GM23338 (cell line): ENCODE data around the gene PRC1. TPM values are rescaled to one million over a fixed set of nuclear protein-coding genes. Genes with fewer than 3 reads are reported as not detected.

Experiments
- ATAC-seq: fragments of 200-7000 bp; cut with Tn5 transposase; 3 replicates; pipeline ENCODE4 v1.9.1; 2020
- DNase-seq: peaks from one replicate; pipeline ENCODE4 v3.0.0-alpha.2; 2015; ENCODE audit warnings: low spot score
- H2AFZ ChIP-seq: fragments of 200-600 bp; sonication (generic); 2 replicates; pipeline ENCODE4 v1.8.0; 2016; ENCODE audit warnings: antibody characterized with exemption, mild to moderate bottlenecking, moderate library complexity
- H3F3A ChIP-seq: fragments of 200-600 bp; sonication (generic); replicated peaks from 2 replicates; pipeline ENCODE4 v1.8.0; 2017; ENCODE audit warnings: antibody characterized with exemption, mixed run types, low read depth
- H3K27ac ChIP-seq: fragments of 200-600 bp; sonication (generic); 2 replicates; pipeline ENCODE4 v1.6.1; 2016; ENCODE audit warnings: low read depth
- H3K27me3 ChIP-seq: fragments of 200-600 bp; sonication (generic); 2 replicates; pipeline ENCODE4 v1.8.0; 2016; ENCODE audit warnings: mild to moderate bottlenecking, mixed run types, moderate library complexity; ENCODE audit not compliant: insufficient read depth
- H3K36me3 ChIP-seq: fragments of 200-600 bp; sonication (generic); 2 replicates; pipeline ENCODE4 v1.8.0; 2016; ENCODE audit warnings: mild to moderate bottlenecking; ENCODE audit not compliant: insufficient read depth
- H3K4me1 ChIP-seq: fragments of 200-600 bp; sonication (generic); 2 replicates; pipeline ENCODE4 v1.8.0; 2016; ENCODE audit warnings: mild to moderate bottlenecking, moderate library complexity; ENCODE audit not compliant: insufficient read depth
- H3K4me2 ChIP-seq: fragments of 200-600 bp; sonication (generic); 2 replicates; pipeline ENCODE4 v1.7.1; 2017; ENCODE audit warnings: mixed run types
- H3K4me3 ChIP-seq: fragments of 200-600 bp; sonication (generic); 2 replicates; pipeline ENCODE4 v1.6.1; 2016; ENCODE audit warnings: mixed run types
- H3K79me2 ChIP-seq: fragments of 200-600 bp; sonication (generic); replicated peaks from 2 replicates; pipeline ENCODE4 v1.8.0; 2017; ENCODE audit warnings: mild to moderate bottlenecking; ENCODE audit not compliant: insufficient read depth
- H3K9me2 ChIP-seq: fragments of 200-600 bp; sonication (generic); 2 replicates; pipeline ENCODE4 v1.8.0; 2017; ENCODE audit not compliant: insufficient read depth
- H4K20me1 ChIP-seq: fragments of 200-600 bp; sonication (generic); replicated peaks from 2 replicates; pipeline ENCODE4 v1.8.0; 2017; ENCODE audit warnings: mild to moderate bottlenecking; ENCODE audit not compliant: insufficient read depth
- H3K27ac Mint-ChIP-seq: 2 replicates; pipeline ENCODE4 v1.8.0; 2020; ENCODE audit warnings: inconsistent platforms, mild to moderate bottlenecking, moderate library complexity, mixed read lengths
- H3K27me3 Mint-ChIP-seq: 3 replicates; pipeline ENCODE4 v1.8.0; 2022; ENCODE audit warnings: low read depth, mild to moderate bottlenecking, moderate library complexity, mixed read lengths, inconsistent platforms; ENCODE audit not compliant: insufficient read depth, poor library complexity
- H3K36me3 Mint-ChIP-seq: 3 replicates; pipeline ENCODE4 v1.8.0; 2021; ENCODE audit warnings: low read depth, mild to moderate bottlenecking, inconsistent platforms, moderate library complexity, mixed read lengths
- H3K4me1 Mint-ChIP-seq: 3 replicates; pipeline ENCODE4 v1.8.0; 2020; ENCODE audit warnings: mild to moderate bottlenecking, inconsistent platforms, mixed read lengths
- H3K4me3 Mint-ChIP-seq: 3 replicates; pipeline ENCODE4 v1.8.0; 2021; ENCODE audit warnings: moderate library complexity, mild to moderate bottlenecking, inconsistent platforms, mixed read lengths
- H3K9me3 Mint-ChIP-seq: 3 replicates; pipeline ENCODE4 v1.8.0; 2020; ENCODE audit warnings: moderate library complexity, mild to moderate bottlenecking, inconsistent platforms, mixed read lengths
- CREB1 ChIP-seq: fragments of 250-450 bp; sonication (Bioruptor Pico); IDR thresholded peaks from 2 replicates; pipeline ENCODE4 v1.5.0; 2020; ENCODE audit warnings: low read depth, mild to moderate bottlenecking, moderate library complexity
- EZH2 ChIP-seq: fragments of 200-600 bp; sonication (generic); IDR thresholded peaks from one replicate; pipeline ENCODE4 v1.8.0; 2017; ENCODE audit warnings: antibody characterized with exemption, mild to moderate bottlenecking, low read depth; ENCODE audit not compliant: unreplicated experiment
- EZH2phosphoT487 ChIP-seq: fragments of 200-600 bp; sonication (generic); IDR thresholded peaks from one replicate; pipeline ENCODE4 v1.8.1; 2018; ENCODE audit warnings: antibody characterized with exemption; ENCODE audit not compliant: unreplicated experiment
- JUNB ChIP-seq: IDR thresholded peaks from one replicate; pipeline ENCODE4 v1.6.1; 2016; ENCODE audit warnings: antibody characterized with exemption; ENCODE audit not compliant: unreplicated experiment
- NANOG ChIP-seq: IDR thresholded peaks from 2 replicates; pipeline ENCODE4 v1.6.1; 2016; ENCODE audit warnings: antibody characterized with exemption, borderline replicate concordance
- POLR2AphosphoS5 ChIP-seq: IDR thresholded peaks from 2 replicates; pipeline ENCODE4 v1.6.1; 2016; ENCODE audit warnings: antibody characterized with exemption, low read depth
- STAT1 ChIP-seq: IDR thresholded peaks from one replicate; pipeline ENCODE4 v1.6.1; 2016; ENCODE audit warnings: antibody characterized with exemption; ENCODE audit not compliant: unreplicated experiment
- ZNF114 ChIP-seq: fragments of 250-450 bp; sonication (Bioruptor Pico); IDR thresholded peaks from 2 replicates; pipeline ENCODE4 v1.5.0; 2020; ENCODE audit warnings: mild to moderate bottlenecking, moderate library complexity
- ZNF331 ChIP-seq: fragments of 250-450 bp; sonication (Bioruptor Pico); IDR thresholded peaks from 2 replicates; pipeline ENCODE4 v1.5.0; 2020; ENCODE audit warnings: low read depth, mild to moderate bottlenecking, moderate library complexity
- polyA plus RNA-seq: library from polyadenylated mRNA; unstranded; fragments of >200 nt; fragmentation: Nextera tagmentation; extraction: Ambion mirVana; gene quantifications from 2 replicates; pipeline ENCODE4 v1.2.1, GENCODE V29; 2016
- total RNA-seq: library from RNA; depleted of rRNA; stranded (reverse); fragments of >200 nt; shearing (Covaris generic); gene quantifications from 2 replicates; pipeline ENCODE4 v1.2.3, GENCODE V29; 2014
- TF ChIP-seq, protein P1 (sequence below), 2 experiments: fragments of 200-600 bp in 1 of 2; sonication (generic) in 1 of 2; conservative IDR thresholded peaks; 2 replicates each; pipeline versions ENCODE4 v1.5.1 to v1.6.1; 2016 to 2017; ENCODE audit warnings: antibody characterized with exemption in 2 of 2, low read depth in 2 of 2, mild to moderate bottlenecking in 2 of 2, moderate library complexity in 1 of 2
- TF ChIP-seq, protein P2 (sequence below): IDR thresholded peaks from 2 replicates; pipeline ENCODE4 v1.6.1; 2016; ENCODE audit warnings: antibody characterized with exemption
- TF ChIP-seq, protein P3 (sequence below): fragments of 250-450 bp; sonication (Bioruptor Pico); IDR thresholded peaks from 2 replicates; pipeline ENCODE4 v1.5.0; 2020; ENCODE audit warnings: mild to moderate bottlenecking, moderate library complexity
- TF ChIP-seq, protein P4 (sequence below): IDR thresholded peaks from one replicate; pipeline ENCODE4 v1.6.1; 2018; ENCODE audit warnings: antibody characterized with exemption; ENCODE audit not compliant: unreplicated experiment

The PRC1 gene
- total and polyA plus RNA-seq, 2 experiments from 2014 or later: 102 to 150 TPM

DNA sequence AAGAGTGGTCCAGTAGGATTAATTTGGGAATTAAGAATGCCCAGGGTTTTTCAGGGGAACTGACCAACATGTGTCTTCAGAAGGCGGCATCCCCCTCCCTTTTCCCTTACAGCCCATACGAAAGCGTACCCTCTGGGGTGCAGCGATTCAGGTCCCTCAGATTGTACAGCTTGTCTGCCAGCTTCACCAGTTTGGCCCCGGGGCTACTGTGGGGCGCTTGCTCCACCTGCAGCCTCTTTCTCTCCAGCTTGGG, 62.8 kb downstream of the PRC1 start:
- Histone ChIP-seq H3K4me1 (peaks cover 23% of the 10 kb centered on the region), H4K20me1 (no peaks in the 10 kb centered on the region; the same call in 1 of the 2 replicates), H3K4me2 (peak overlapping the region; percentile 97), H3F3A (peaks cover 6% of the 10 kb centered on the region; the same call in 1 of the 2 replicates), H3K27ac (no peak overlapping the region), H2AFZ (peak overlapping the region; percentile 100; the same call in 1 of the 2 replicates), H3K79me2 (no peaks in the 10 kb centered on the region; the same call in 1 of the 2 replicates), H3K4me3 (peak overlapping the region; percentile 94), H3K27me3 (peaks cover 10% of the 10 kb centered on the region; the same call in 1 of the 2 replicates), H3K9me2 (no peaks in the 10 kb centered on the region), H3K36me3 (no peaks in the 10 kb centered on the region)
- Mint-ChIP-seq H3K27me3 (peaks cover 15% of the 10 kb centered on the region), H3K36me3 (peaks cover 4% of the 10 kb centered on the region; the same call in 2 of the 3 replicates), H3K27ac (no peak overlapping the region), H3K4me3 (peak overlapping the region; percentile 97), H3K9me3 (no peaks in the 10 kb centered on the region), H3K4me1 (peaks cover 26% of the 10 kb centered on the region)
- DNase-seq: no peak
- ATAC-seq: no peak
- TF ChIP-seq, protein P1, sequence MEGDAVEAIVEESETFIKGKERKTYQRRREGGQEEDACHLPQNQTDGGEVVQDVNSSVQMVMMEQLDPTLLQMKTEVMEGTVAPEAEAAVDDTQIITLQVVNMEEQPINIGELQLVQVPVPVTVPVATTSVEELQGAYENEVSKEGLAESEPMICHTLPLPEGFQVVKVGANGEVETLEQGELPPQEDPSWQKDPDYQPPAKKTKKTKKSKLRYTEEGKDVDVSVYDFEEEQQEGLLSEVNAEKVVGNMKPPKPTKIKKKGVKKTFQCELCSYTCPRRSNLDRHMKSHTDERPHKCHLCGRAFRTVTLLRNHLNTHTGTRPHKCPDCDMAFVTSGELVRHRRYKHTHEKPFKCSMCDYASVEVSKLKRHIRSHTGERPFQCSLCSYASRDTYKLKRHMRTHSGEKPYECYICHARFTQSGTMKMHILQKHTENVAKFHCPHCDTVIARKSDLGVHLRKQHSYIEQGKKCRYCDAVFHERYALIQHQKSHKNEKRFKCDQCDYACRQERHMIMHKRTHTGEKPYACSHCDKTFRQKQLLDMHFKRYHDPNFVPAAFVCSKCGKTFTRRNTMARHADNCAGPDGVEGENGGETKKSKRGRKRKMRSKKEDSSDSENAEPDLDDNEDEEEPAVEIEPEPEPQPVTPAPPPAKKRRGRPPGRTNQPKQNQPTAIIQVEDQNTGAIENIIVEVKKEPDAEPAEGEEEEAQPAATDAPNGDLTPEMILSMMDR (conservative IDR thresholded peaks at IDR 0.05; ENCODE audit: low read depth in 2 of 2): no peak
- TF ChIP-seq, protein P2, sequence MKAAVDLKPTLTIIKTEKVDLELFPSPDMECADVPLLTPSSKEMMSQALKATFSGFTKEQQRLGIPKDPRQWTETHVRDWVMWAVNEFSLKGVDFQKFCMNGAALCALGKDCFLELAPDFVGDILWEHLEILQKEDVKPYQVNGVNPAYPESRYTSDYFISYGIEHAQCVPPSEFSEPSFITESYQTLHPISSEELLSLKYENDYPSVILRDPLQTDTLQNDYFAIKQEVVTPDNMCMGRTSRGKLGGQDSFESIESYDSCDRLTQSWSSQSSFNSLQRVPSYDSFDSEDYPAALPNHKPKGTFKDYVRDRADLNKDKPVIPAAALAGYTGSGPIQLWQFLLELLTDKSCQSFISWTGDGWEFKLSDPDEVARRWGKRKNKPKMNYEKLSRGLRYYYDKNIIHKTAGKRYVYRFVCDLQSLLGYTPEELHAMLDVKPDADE: no peak
- TF ChIP-seq, protein P3, sequence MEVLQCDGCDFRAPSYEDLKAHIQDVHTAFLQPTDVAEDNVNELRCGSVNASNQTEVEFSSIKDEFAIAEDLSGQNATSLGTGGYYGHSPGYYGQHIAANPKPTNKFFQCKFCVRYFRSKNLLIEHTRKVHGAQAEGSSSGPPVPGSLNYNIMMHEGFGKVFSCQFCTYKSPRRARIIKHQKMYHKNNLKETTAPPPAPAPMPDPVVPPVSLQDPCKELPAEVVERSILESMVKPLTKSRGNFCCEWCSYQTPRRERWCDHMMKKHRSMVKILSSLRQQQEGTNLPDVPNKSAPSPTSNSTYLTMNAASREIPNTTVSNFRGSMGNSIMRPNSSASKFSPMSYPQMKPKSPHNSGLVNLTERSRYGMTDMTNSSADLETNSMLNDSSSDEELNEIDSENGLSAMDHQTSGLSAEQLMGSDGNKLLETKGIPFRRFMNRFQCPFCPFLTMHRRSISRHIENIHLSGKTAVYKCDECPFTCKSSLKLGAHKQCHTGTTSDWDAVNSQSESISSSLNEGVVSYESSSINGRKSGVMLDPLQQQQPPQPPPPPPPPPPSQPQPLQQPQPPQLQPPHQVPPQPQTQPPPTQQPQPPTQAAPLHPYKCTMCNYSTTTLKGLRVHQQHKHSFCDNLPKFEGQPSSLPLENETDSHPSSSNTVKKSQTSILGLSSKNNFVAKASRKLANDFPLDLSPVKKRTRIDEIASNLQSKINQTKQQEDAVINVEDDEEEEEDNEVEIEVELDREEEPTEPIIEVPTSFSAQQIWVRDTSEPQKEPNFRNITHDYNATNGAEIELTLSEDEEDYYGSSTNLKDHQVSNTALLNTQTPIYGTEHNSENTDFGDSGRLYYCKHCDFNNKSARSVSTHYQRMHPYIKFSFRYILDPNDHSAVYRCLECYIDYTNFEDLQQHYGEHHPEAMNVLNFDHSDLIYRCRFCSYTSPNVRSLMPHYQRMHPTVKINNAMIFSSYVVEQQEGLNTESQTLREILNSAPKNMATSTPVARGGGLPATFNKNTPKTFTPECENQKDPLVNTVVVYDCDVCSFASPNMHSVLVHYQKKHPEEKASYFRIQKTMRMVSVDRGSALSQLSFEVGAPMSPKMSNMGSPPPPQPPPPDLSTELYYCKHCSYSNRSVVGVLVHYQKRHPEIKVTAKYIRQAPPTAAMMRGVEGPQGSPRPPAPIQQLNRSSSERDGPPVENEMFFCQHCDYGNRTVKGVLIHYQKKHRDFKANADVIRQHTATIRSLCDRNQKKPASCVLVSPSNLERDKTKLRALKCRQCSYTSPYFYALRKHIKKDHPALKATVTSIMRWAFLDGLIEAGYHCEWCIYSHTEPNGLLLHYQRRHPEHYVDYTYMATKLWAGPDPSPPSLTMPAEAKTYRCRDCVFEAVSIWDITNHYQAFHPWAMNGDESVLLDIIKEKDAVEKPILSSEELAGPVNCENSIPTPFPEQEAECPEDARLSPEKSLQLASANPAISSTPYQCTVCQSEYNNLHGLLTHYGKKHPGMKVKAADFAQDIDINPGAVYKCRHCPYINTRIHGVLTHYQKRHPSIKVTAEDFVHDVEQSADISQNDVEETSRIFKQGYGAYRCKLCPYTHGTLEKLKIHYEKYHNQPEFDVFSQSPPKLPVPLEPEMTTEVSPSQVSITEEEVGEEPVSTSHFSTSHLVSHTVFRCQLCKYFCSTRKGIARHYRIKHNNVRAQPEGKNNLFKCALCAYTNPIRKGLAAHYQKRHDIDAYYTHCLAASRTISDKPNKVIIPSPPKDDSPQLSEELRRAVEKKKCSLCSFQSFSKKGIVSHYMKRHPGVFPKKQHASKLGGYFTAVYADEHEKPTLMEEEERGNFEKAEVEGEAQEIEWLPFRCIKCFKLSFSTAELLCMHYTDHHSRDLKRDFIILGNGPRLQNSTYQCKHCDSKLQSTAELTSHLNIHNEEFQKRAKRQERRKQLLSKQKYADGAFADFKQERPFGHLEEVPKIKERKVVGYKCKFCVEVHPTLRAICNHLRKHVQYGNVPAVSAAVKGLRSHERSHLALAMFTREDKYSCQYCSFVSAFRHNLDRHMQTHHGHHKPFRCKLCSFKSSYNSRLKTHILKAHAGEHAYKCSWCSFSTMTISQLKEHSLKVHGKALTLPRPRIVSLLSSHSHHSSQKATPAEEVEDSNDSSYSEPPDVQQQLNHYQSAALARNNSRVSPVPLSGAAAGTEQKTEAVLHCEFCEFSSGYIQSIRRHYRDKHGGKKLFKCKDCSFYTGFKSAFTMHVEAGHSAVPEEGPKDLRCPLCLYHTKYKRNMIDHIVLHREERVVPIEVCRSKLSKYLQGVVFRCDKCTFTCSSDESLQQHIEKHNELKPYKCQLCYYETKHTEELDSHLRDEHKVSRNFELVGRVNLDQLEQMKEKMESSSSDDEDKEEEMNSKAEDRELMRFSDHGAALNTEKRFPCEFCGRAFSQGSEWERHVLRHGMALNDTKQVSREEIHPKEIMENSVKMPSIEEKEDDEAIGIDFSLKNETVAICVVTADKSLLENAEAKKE (CRISPR knock-in tag): no peak
- TF ChIP-seq ZNF331 (CRISPR knock-in tag) (no peak), EZH2phosphoT487 (no peak), JUNB (no peak), NANOG (no peak), STAT1 (no peak), CREB1 (CRISPR knock-in tag) (no peak), EZH2 (no peak), ZNF114 (no peak), POLR2AphosphoS5 (no peak)
- TF ChIP-seq, protein P4, sequence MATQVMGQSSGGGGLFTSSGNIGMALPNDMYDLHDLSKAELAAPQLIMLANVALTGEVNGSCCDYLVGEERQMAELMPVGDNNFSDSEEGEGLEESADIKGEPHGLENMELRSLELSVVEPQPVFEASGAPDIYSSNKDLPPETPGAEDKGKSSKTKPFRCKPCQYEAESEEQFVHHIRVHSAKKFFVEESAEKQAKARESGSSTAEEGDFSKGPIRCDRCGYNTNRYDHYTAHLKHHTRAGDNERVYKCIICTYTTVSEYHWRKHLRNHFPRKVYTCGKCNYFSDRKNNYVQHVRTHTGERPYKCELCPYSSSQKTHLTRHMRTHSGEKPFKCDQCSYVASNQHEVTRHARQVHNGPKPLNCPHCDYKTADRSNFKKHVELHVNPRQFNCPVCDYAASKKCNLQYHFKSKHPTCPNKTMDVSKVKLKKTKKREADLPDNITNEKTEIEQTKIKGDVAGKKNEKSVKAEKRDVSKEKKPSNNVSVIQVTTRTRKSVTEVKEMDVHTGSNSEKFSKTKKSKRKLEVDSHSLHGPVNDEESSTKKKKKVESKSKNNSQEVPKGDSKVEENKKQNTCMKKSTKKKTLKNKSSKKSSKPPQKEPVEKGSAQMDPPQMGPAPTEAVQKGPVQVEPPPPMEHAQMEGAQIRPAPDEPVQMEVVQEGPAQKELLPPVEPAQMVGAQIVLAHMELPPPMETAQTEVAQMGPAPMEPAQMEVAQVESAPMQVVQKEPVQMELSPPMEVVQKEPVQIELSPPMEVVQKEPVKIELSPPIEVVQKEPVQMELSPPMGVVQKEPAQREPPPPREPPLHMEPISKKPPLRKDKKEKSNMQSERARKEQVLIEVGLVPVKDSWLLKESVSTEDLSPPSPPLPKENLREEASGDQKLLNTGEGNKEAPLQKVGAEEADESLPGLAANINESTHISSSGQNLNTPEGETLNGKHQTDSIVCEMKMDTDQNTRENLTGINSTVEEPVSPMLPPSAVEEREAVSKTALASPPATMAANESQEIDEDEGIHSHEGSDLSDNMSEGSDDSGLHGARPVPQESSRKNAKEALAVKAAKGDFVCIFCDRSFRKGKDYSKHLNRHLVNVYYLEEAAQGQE: no peak
